HUES6 (cell line): ENCODE measurements around the gene EMP2.
"Not testable (repeated sequence)": the region's sequence is repeated elsewhere in the genome, so short reads cannot be mapped to it uniquely, and the experiment has no call there.

Experiments used
- H3K27ac ChIP-seq: 2 replicates; pipeline ENCODE4 v1.7.0; 2013; ENCODE audit warnings: low read depth, mild to moderate bottlenecking, low read length, inconsistent platforms
- H3K27me3 ChIP-seq: 2 replicates; pipeline ENCODE4 v1.6.1; 2013; ENCODE audit warnings: low read length; ENCODE audit not compliant: control insufficient read depth, insufficient read depth
- H3K36me3 ChIP-seq: 2 replicates; pipeline ENCODE4 v1.6.1; 2013; ENCODE audit warnings: low read length; ENCODE audit not compliant: control insufficient read depth, insufficient read depth
- H3K4me1 ChIP-seq: 2 replicates; pipeline ENCODE4 v1.6.1; 2013; ENCODE audit warnings: low read length; ENCODE audit not compliant: control insufficient read depth, insufficient read depth
- H3K4me3 ChIP-seq: 2 replicates; pipeline ENCODE4 v1.5.1; 2013; ENCODE audit warnings: low read depth, low read length
- H3K9ac ChIP-seq: one replicate; pipeline ENCODE4 v1.6.1; 2013; ENCODE audit warnings: mild to moderate bottlenecking, low read length
- H3K9me3 ChIP-seq: 2 replicates; pipeline ENCODE4 v1.6.1; 2013; ENCODE audit warnings: low read depth, low read length; ENCODE audit not compliant: control insufficient read depth, insufficient read depth

The EMP2 gene

DNA sequence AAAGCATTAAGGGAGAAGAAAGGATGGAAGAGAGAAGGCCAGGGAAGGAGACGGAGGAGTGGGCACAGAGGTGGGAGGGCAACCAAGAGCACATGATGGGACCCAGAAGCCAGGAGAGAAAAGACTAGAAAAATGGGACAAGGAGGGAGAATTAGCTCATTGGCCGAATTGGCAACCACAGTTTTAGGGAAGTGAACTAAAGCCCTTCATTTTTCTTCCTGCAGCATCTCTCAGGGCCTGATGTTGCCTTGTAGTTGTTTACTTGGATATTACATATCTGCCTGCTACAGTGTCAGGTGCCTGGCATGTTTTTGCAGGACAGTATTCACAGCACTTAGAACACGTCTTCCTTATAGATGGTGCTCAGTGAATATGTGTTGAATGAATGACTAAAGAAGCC lies 19.0 kb downstream of the EMP2 start:
- Histone ChIP-seq H3K9me3 (peaks cover 15% of the 10 kb centered on the region), H3K27ac (no peak overlapping the region)

DNA sequence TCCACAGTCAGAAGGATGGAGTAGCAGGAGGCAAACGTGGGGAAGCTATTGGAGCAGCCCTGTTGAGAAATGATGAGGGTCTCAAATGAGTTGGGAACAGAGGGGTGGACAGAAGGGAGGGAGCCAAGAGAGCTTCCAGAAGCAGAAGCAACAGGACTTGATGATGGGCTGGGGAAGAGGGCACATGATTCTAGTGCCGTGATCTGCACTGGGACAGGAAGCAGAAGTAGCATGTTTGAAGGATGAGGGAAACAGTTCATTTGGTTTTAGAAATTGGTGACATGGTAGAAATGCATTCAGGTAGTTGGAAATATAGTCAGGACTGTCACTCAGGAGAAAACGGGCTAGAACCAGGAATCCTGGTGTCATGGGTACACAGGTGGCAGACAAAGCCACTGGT lies 19.4 kb downstream of the EMP2 start:
- H3K27ac ChIP-seq: no peak overlapping the region
- 0 out of 2 replicates have a peak, but pooled peaks cover 3% of the 10 kb centered on the region for H3K36me3 ChIP-seq
- no peak overlapping the region for H3K9ac ChIP-seq
- no peak overlapping the region for H3K4me3 ChIP-seq
- no peaks in the 10 kb centered on the region for H3K4me1 ChIP-seq
- no peaks in the 10 kb centered on the region for H3K27me3 ChIP-seq
- peaks cover 15% of the 10 kb centered on the region for H3K9me3 ChIP-seq

More for the DNA sequence above, 19.0 kb downstream of the EMP2 start:
- no peaks in the 10 kb centered on the region for H3K27me3 ChIP-seq
- no peak overlapping the region for H3K4me3 ChIP-seq
- 0 out of 2 replicates have a peak, but pooled peaks cover 3% of the 10 kb centered on the region for H3K36me3 ChIP-seq
- H3K9ac ChIP-seq: no peak overlapping the region
- H3K4me1 ChIP-seq: no peaks in the 10 kb centered on the region

DNA sequence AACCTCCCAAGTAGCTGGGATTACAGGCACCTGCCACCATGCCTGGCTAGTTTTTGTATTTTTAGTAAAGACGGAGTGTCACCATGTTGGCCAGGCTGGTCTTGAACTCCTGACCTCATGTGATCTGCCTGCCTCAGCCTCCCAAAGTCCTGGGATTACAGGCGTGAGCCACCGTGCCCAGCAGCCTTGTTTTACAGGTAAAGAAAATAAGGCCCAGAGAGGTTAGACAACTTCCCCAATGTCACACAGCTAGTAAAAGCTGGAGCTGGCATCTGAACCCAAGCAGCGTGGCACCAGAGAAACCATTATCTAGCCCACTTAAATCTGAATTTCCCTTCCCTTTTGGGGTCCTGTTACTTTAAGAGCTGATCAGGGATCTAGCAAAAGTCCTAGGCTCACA lies 20.6 kb downstream of the EMP2 start:
- H3K9ac ChIP-seq, H3K4me1 ChIP-seq, H3K36me3 ChIP-seq, H3K27ac ChIP-seq, H3K27me3 ChIP-seq, H3K4me3 ChIP-seq: not testable (repeated sequence)
- H3K9me3 ChIP-seq: peaks cover 15% of the 10 kb centered on the region

DNA sequence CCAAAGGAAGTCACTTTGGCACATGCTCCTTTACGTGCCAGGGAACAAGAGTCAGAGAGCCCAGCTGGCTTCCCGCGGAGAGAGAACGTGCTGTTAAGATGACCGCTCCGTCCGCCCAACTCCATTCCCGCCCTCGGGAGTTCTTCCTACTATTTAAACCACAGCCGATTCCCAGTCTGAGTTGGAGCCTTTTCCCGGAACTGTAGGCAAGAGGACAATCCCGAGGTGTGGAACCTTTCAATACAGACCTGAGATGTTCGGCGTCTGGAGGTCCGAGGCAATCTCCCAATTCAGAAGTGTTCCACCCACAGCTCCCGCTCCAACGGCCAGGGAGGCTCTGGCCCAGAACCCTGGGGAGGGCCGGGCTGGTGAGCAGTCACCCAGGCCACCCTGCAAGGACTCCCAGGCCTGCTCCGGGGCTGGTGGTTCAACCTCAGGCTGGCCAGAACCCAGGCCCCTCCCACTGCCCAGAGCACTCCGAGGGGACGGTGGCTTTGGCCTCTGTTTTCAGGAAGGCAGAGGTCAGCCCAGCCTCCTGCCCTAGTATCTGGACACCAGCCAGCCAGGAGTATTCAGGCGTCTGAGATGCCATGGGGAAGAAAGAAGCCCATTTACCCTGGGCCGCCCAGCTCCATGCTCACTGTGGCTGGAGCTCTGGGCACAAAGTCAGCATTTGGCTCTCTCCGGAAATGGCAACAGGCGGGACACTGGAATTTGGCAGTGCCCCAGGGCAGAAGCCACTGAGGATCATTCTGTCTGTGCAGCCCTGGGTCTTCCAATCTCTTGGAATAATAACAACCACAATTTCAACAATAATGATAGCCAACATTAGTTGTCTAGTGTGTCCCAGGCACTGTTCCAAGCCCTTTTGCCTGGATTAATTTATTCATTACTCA lies 21.4 kb downstream of the EMP2 start:
- no peaks in the 10 kb centered on the region for H3K27me3 ChIP-seq
- peaks cover 15% of the 10 kb centered on the region for H3K9me3 ChIP-seq
- H3K4me1 ChIP-seq: no peaks in the 10 kb centered on the region
- 0 out of 2 replicates have a peak, but pooled peaks cover 3% of the 10 kb centered on the region for H3K36me3 ChIP-seq
- H3K27ac ChIP-seq: no peak overlapping the region
- H3K4me3 ChIP-seq: no peak overlapping the region
- no peak overlapping the region for H3K9ac ChIP-seq

DNA sequence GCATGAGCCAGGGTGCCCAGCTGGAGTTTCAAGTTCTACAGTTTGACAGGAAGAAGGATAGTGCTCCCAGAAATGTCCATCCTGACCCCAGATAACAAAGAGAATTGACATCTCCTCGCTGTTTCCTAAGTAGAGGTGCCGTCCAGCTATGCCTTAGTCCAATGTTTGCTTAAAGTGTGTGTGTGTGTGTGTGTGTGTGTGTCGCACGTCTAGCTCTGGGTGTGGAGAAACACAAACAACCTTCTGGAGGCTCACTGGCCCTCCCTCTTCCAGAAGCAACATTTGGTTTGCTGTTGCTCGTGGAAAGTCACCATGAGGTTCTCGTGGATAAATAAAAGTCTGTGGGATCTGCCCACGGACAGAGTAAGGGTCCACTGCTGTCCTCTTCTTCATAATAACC lies 22.1 kb downstream of the EMP2 start:
- Histone ChIP-seq H3K9me3 (peaks cover 15% of the 10 kb centered on the region), H3K36me3 (0 out of 2 replicates have a peak, but pooled peaks cover 3% of the 10 kb centered on the region), H3K27me3 (no peaks in the 10 kb centered on the region), H3K4me3 (no peak overlapping the region), H3K27ac (no peak overlapping the region), H3K4me1 (no peaks in the 10 kb centered on the region), H3K9ac (no peak overlapping the region)

DNA sequence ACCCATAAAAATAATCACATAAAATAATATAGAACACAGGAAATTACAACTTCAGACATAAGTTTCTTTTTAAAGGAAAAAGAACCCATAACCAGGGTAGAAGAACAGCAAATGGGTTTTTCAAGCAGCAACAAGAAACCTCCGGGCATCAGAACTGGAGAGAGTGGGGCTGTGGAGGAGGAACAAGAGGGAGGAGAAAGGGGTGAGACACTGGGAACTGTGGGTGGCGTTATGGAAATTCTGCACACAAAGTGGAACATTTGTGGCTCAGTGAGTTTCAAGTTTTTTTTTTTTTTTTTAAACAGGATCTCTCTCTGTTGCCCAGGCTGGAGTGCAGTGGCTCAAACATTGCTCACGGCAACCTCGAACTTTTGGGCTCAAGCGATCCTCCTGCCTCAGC lies 22.6 kb downstream of the EMP2 start:
- 0 out of 2 replicates have a peak, but pooled peaks cover 2% of the 10 kb centered on the region for H3K36me3 ChIP-seq
- H3K9me3 ChIP-seq: peaks cover 13% of the 10 kb centered on the region
- no peak overlapping the region for H3K9ac ChIP-seq
- H3K4me1 ChIP-seq: 0 out of 2 replicates have a peak, but pooled peaks cover 4% of the 10 kb centered on the region
- no peak overlapping the region for H3K27ac ChIP-seq
- no peaks in the 10 kb centered on the region for H3K27me3 ChIP-seq
- no peak overlapping the region for H3K4me3 ChIP-seq

DNA sequence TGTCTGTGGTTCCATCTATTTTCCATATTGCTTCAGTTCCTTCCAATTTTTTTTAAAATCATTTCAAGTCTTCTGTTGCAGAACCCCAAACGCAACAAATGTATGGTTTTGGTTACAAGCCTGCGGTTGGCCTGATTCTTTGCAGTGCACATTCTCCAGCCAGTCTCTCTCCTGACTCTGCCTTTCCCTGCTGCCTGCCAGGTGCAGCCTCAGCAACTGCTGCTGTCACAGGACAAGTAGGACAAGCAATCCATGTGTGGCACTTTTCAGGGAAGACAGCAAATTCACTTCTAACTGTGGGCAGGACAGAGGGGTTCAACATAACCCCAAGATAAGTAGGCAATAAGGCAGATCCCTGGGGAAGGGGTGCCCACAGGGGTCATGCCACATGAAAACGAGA lies 24.2 kb downstream of the EMP2 start:
- no peaks in the 10 kb centered on the region for H3K9me3 ChIP-seq
- 0 out of 2 replicates have a peak, but pooled peaks cover 4% of the 10 kb centered on the region for H3K4me1 ChIP-seq
- no peaks in the 10 kb centered on the region for H3K27me3 ChIP-seq
- no peak overlapping the region for H3K4me3 ChIP-seq
- no peak overlapping the region for H3K9ac ChIP-seq
- no peak overlapping the region for H3K27ac ChIP-seq
- no peaks in the 10 kb centered on the region for H3K36me3 ChIP-seq

DNA sequence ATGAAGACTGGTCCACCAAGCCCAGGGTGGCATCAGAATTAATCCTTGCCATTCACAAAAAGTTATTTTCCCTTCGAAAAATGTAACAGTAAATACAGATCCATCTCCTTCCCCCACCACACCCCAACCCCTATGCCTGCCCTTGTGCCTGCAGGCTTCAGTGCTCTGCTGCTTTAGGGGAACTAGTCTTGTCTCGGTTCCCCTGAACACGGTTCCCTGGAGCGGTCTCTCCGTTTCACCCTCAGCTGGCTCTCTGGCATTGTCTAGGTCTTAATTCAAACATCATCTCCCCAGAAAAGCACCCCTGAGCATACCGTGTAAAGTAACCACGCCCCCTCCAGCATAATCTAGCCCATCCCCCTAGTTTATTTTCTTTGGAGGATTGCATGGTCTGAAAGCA lies 25.8 kb downstream of the EMP2 start:
- 0 out of 2 replicates have a peak, but pooled peaks cover 4% of the 10 kb centered on the region for H3K4me1 ChIP-seq
- H3K4me3 ChIP-seq: no peak overlapping the region
- no peaks in the 10 kb centered on the region for H3K36me3 ChIP-seq
- H3K27me3 ChIP-seq: no peaks in the 10 kb centered on the region
- no peak overlapping the region for H3K9ac ChIP-seq
- 0 out of 2 replicates have a peak, but pooled peaks cover under 1% of the 10 kb centered on the region for H3K9me3 ChIP-seq
- no peak overlapping the region for H3K27ac ChIP-seq

DNA sequence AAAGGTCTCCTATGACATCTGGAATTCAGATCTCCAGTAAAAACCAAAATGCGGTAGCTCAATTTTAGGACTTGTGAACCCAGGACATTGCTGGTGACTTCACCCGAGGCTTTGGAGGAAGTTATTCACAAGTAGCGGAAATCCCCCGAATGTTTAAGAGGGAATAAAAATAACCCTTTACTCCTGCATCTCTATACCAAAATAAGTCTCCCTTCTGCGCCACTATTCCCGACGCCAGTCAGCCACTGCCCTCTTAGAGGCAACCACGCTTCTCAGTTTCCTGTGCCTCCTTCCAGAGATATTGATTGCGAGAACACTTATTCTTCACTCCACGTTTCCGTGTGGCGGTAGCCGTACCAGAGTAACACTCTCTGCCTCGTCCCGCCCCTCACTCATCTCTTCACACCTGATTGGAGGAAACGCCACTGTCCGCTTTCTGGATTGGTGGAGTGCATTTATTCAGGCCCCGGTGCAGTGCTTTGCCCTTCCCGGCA lies 27.4 kb downstream of the EMP2 start:
- no peak overlapping the region for H3K27ac ChIP-seq
- no peak overlapping the region for H3K4me3 ChIP-seq
- peaks cover 15% of the 10 kb centered on the region for H3K9me3 ChIP-seq
- H3K36me3 ChIP-seq: no peaks in the 10 kb centered on the region
- 0 out of 2 replicates have a peak, but pooled peaks cover 4% of the 10 kb centered on the region for H3K4me1 ChIP-seq
- no peaks in the 10 kb centered on the region for H3K27me3 ChIP-seq
- no peak overlapping the region for H3K9ac ChIP-seq

DNA sequence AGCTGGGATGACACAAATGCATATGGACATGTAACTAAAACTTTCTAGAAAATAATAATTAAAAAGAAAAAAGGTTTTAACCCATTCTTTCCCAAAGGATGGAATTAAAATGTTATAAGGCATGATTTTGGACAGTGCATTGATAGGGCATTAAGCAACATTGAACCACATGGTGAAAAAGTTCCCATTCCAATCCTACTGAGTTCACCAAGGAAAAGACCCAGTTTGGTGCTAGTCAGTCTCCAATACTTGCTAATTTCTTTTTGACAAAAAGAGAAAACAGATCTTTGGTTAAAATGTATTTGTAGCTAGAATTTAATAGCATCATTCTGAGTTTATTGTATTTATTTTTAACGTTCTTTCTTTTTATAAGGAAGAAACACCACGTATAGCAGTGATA lies 28.1 kb downstream of the EMP2 start:
- Histone ChIP-seq H3K27me3 (no peaks in the 10 kb centered on the region), H3K9ac (no peak overlapping the region), H3K27ac (no peak overlapping the region), H3K4me1 (0 out of 2 replicates have a peak, but pooled peaks cover 4% of the 10 kb centered on the region), H3K4me3 (no peak overlapping the region), H3K36me3 (peaks cover 4% of the 10 kb centered on the region), H3K9me3 (peaks cover 20% of the 10 kb centered on the region)

DNA sequence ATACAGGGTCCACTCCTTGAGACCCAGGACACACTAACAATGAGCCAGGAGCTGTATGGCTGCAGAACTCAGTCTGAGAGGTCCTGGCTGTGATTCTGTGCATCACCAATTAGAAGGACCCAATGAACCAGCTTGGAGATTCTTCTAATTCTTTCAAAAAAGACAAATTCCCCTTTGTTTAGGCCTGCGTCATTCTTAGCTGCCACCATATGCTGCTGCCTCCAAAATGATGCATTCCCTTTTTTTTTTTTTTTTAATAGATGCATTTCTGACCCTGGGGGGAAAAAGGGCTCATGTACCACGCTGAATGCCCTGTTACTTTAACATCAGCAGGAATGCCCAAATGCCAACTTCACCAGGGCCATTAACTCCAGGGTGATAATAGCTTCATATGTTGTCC lies 28.5 kb downstream of the EMP2 start:
- Histone ChIP-seq H3K36me3 (peaks cover 8% of the 10 kb centered on the region), H3K4me1 (0 out of 2 replicates have a peak, but pooled peaks cover 4% of the 10 kb centered on the region), H3K9me3 (peaks cover 23% of the 10 kb centered on the region), H3K27ac (no peak overlapping the region), H3K9ac (no peak overlapping the region), H3K27me3 (no peaks in the 10 kb centered on the region), H3K4me3 (no peak overlapping the region)
